Measurements from ENCODE around the gene EPHA8. TPM values are rescaled to one million over a fixed set of nuclear protein-coding genes. Genes with fewer than 3 reads are reported as not detected.

EPHA8 gene
- total RNA-seq, 2 donors from 2014 or later: not detected

GRCh38 chr1:22567994-22568393 is 4.7 kb downstream of the EPHA8 start:
- DNase-seq (ENCODE audit: low spot score): no peak
- no peaks in the 10 kb centered on the region for H3K9me3 ChIP-seq
- peaks cover 0 to 3% of the 10 kb centered on the region in 2 donors for H3K27me3 ChIP-seq
- H3K36me3 ChIP-seq: no peaks in the 10 kb centered on the region
- H3K27ac ChIP-seq: no peak overlapping the region
- no peaks in the 10 kb centered on the region for H3K4me1 ChIP-seq
- TF ChIP-seq CTCF (IDR thresholded peaks at IDR 0.05): no peak
- H3K4me3 ChIP-seq: no peak overlapping the region

DNA sequence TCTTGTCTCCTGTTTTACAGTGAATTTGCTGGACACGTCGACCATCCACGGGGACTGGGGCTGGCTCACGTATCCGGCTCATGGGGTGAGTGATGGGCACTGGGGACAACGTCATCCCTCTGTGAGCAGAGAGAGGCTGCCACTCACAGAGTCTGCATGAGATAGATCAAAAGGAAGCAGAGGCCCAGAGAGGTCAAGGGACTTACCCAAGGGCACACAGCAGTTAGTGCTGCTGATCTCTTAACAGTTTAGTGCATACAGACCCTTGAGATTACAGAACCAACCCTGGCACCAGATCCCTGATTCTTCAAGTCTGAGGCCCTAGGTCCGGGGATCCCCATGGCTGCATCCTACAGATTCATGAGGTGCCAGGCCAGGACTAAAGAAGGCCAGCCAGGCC is 6.0 kb downstream of the EPHA8 start:
- Histone ChIP-seq H3K27ac (no peak overlapping the region), H3K27me3 (no peaks in the 10 kb centered on the region), H3K36me3 (no peaks in the 10 kb centered on the region), H3K9me3 (no peaks in the 10 kb centered on the region), H3K4me1 (no peaks in the 10 kb centered on the region), H3K4me3 (no peak overlapping the region)
- no peak for DNase-seq (ENCODE audit: low spot score)
- no peak for TF ChIP-seq CTCF (IDR thresholded peaks at IDR 0.05)

DNA sequence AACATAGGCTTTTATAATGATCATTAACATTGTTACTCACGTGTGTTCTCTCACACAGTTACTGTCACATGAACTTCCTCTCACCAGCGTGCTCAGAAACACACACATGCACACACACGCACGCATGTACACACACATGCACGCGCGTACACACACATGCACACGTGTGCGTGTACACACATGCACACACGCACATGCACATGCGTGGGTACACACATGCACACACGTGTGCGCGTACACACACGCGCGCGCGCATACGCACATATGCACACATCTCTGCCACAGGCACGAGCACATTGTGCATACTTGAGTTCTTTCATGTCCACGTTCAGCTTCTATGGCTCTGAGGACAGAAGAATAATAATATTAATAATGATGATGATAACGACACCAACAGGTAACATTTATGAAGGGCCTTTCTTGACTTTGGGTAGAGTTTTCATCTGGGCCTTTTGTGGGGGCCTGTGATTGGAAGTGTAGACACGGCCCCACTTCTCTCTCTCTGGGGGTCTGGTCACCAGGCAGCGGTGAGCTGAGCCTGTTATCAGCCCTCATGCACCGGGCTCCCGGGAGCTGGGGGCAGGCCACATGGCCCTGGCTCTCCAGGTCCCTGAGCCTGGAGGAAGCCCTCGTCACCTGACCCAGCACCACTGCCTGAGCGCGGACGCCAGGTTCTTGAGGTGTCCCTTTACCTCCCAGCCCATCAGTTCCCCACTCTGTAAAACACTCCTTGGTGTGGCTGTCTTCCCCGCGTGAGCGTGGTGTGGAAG is 7.0 kb downstream of the EPHA8 start:
- H3K9me3 ChIP-seq: no peaks in the 10 kb centered on the region
- no peak for TF ChIP-seq CTCF (IDR thresholded peaks at IDR 0.05)
- no peaks in the 10 kb centered on the region for H3K36me3 ChIP-seq
- no peaks in the 10 kb centered on the region for H3K27me3 ChIP-seq
- H3K4me1 ChIP-seq: no peaks in the 10 kb centered on the region
- no peak overlapping the region for H3K27ac ChIP-seq
- DNase-seq (ENCODE audit: low spot score): no peak
- no peak overlapping the region for H3K4me3 ChIP-seq

DNA sequence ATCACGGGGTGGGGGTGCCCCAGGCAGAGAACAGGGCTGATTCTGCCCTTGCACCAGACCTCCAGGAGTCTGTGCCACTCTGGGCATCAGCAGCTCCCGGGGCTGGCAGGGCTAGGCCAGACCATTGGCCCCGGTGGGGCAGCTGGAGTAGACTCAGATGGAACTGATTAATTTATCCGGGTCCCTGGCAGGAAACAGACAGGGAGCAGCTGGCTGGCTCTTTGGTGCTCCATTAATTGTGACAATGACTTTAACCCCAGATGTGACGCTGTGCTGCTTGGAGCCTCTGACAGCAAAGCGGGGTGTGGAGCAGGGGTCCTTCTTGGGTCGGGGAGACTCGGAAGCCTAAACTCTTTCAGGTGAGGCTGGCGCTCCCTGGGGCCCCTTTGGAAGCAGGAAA is 9.5 kb downstream of the EPHA8 start:
- DNase-seq (ENCODE audit: low spot score): no peak
- TF ChIP-seq CTCF (IDR thresholded peaks at IDR 0.05): no peak
- H3K27ac ChIP-seq: no peak overlapping the region
- no peaks in the 10 kb centered on the region for H3K36me3 ChIP-seq
- no peaks in the 10 kb centered on the region for H3K9me3 ChIP-seq
- no peaks in the 10 kb centered on the region for H3K27me3 ChIP-seq
- H3K4me3 ChIP-seq: no peak overlapping the region
- no peaks in the 10 kb centered on the region for H3K4me1 ChIP-seq

DNA sequence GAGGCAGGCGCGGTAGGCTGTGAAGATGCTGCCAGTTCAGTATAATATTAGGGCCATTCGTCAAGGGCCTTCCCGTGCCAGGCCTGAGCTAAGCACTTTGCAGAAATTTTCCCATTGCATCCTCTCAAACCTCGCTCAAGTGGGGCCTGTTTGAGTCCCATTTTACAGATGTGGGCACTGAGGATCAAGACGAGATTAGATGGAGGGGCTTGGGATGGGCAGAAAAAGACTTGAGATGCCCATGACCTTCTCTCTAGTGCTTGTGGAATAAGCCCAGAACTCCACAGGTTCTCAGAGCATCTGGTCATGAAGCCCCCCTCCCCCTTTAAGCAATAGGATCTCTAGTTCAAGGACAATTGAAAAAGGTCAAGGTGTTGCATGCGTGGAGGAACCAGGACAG is 9.9 kb downstream of the EPHA8 start:
- DNase-seq (ENCODE audit: low spot score): no peak
- no peaks in the 10 kb centered on the region for H3K4me1 ChIP-seq
- no peak overlapping the region for H3K4me3 ChIP-seq
- no peak overlapping the region for H3K27ac ChIP-seq
- H3K36me3 ChIP-seq: no peaks in the 10 kb centered on the region
- H3K27me3 ChIP-seq: no peaks in the 10 kb centered on the region
- no peaks in the 10 kb centered on the region for H3K9me3 ChIP-seq
- no peak for TF ChIP-seq CTCF (IDR thresholded peaks at IDR 0.05)

Measured in right atrium auricular region (tissue), 2 donors.